ENCODE measurements around the gene CYB5A.

The CYB5A gene

DNA sequence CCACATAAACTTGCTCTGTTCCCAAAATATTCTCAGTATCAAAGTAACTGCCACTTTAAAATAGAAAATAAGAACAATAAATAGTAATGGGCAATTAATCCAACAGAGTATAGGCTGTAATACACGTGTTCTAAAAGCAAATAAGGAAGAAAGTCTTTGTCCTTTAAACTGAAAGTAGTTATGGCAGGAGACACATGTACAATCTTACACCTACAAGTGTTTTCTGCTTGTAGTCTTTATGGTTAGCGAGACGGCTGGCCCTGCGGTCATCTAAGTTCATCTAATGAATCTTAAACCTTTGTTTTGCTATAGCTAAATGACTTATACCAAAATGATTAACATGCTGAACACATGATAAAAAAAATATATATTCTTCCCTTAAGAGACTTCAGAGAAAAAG lies 32.4 kb downstream of the CYB5A start:
- no peaks in the 10 kb centered on the region for H3K9me3 ChIP-seq (ENCODE audit: control insufficient read depth, insufficient read depth, low read depth, low read length)
- H3K4me3 ChIP-seq (ENCODE audit: low read depth, low read length): no peak overlapping the region
- H3K27ac ChIP-seq (ENCODE audit: extremely low read depth, low read depth, low read length): no peak overlapping the region
- POLR2A ChIA-PET: no interaction called here
- CTCF ChIA-PET: interaction anchor here (0.7 kb wide), 1 partner anchor 39 kb away, joined by 3 read pairs; no protein-coding TSS in a partner anchor
- TF ChIP-seq ZNF2 (tag by site-specific recombination; IDR thresholded peaks at IDR 0.05) (no peak), ZNF174 (tag by site-specific recombination; IDR thresholded peaks at IDR 0.05) (no peak), ZNF324 (tag by site-specific recombination; IDR thresholded peaks at IDR 0.05) (no peak), ZNF548 (tag by site-specific recombination; IDR thresholded peaks at IDR 0.05) (no peak), ZNF785 (tag by site-specific recombination; IDR thresholded peaks at IDR 0.05) (no peak), SP2 (tag by site-specific recombination; IDR thresholded peaks at IDR 0.05) (no peak), ZNF501 (tag by site-specific recombination; IDR thresholded peaks at IDR 0.05) (no peak), ZNF132 (tag by site-specific recombination; IDR thresholded peaks at IDR 0.05; ENCODE audit: borderline replicate concordance) (no peak), ZNF184 (tag by site-specific recombination; IDR thresholded peaks at IDR 0.05) (no peak), ZBTB17 (tag by site-specific recombination; IDR thresholded peaks at IDR 0.05) (no peak), ZNF530 (tag by site-specific recombination; IDR thresholded peaks at IDR 0.05; ENCODE audit: low read depth) (no peak), ZNF140 (tag by site-specific recombination; IDR thresholded peaks at IDR 0.05) (no peak), GFI1B (tag by site-specific recombination; IDR thresholded peaks at IDR 0.05) (no peak), KLF7 (tag by site-specific recombination; IDR thresholded peaks at IDR 0.05; ENCODE audit: borderline replicate concordance) (no peak), ZNF596 (tag by site-specific recombination; IDR thresholded peaks at IDR 0.05) (no peak)
- TF ChIP-seq, protein P1, sequence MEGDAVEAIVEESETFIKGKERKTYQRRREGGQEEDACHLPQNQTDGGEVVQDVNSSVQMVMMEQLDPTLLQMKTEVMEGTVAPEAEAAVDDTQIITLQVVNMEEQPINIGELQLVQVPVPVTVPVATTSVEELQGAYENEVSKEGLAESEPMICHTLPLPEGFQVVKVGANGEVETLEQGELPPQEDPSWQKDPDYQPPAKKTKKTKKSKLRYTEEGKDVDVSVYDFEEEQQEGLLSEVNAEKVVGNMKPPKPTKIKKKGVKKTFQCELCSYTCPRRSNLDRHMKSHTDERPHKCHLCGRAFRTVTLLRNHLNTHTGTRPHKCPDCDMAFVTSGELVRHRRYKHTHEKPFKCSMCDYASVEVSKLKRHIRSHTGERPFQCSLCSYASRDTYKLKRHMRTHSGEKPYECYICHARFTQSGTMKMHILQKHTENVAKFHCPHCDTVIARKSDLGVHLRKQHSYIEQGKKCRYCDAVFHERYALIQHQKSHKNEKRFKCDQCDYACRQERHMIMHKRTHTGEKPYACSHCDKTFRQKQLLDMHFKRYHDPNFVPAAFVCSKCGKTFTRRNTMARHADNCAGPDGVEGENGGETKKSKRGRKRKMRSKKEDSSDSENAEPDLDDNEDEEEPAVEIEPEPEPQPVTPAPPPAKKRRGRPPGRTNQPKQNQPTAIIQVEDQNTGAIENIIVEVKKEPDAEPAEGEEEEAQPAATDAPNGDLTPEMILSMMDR (tag by site-specific recombination; IDR thresholded peaks at IDR 0.05): no peak
- TF ChIP-seq, protein P2, sequence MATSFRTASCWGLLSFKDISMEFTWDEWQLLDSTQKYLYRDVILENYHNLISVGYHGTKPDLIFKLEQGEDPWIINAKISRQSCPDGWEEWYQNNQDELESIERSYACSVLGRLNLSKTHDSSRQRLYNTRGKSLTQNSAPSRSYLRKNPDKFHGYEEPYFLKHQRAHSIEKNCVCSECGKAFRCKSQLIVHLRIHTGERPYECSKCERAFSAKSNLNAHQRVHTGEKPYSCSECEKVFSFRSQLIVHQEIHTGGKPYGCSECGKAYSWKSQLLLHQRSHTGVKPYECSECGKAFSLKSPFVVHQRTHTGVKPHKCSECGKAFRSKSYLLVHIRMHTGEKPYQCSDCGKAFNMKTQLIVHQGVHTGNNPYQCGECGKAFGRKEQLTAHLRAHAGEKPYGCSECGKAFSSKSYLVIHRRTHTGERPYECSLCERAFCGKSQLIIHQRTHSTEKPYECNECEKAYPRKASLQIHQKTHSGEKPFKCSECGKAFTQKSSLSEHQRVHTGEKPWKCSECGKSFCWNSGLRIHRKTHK (tag by site-specific recombination; IDR thresholded peaks at IDR 0.05): no peak
- TF ChIP-seq, protein P3, sequence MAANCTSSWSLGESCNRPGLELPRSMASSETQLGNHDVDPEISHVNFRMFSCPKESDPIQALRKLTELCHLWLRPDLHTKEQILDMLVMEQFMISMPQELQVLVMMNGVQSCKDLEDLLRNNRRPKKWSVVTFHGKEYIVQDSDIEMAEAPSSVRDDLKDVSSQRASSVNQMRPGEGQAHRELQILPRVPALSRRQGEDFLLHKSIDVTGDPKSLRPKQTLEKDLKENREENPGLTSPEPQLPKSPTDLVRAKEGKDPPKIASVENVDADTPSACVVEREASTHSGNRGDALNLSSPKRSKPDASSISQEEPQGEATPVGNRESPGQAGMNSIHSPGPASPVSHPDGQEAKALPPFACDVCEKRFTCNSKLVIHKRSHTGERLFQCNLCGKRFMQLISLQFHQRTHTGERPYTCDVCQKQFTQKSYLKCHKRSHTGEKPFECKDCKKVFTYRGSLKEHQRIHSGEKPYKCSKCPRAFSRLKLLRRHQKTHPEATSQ (tag by site-specific recombination; IDR thresholded peaks at IDR 0.05): no peak
- TF ChIP-seq, protein P4, sequence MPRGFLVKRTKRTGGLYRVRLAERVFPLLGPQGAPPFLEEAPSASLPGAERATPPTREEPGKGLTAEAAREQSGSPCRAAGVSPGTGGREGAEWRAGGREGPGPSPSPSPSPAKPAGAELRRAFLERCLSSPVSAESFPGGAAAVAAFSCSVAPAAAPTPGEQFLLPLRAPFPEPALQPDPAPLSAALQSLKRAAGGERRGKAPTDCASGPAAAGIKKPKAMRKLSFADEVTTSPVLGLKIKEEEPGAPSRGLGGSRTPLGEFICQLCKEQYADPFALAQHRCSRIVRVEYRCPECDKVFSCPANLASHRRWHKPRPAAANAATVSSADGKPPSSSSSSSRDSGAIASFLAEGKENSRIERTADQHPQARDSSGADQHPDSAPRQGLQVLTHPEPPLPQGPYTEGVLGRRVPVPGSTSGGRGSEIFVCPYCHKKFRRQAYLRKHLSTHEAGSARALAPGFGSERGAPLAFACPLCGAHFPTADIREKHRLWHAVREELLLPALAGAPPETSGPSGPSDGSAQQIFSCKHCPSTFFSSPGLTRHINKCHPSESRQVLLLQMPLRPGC (tag by site-specific recombination; IDR thresholded peaks at IDR 0.05): no peak
- no peaks in the 10 kb centered on the region for H3K4me1 ChIP-seq (ENCODE audit: control insufficient read depth, insufficient read depth, low read length)
- H3K36me3 ChIP-seq (ENCODE audit: control insufficient read depth in 2 of 2, insufficient read depth in 1 of 2, low read length in 2 of 2): peaks cover 3 to 4% of the 10 kb centered on the region in 2 experiments; a peak in 2 of 3 replicates

DNA sequence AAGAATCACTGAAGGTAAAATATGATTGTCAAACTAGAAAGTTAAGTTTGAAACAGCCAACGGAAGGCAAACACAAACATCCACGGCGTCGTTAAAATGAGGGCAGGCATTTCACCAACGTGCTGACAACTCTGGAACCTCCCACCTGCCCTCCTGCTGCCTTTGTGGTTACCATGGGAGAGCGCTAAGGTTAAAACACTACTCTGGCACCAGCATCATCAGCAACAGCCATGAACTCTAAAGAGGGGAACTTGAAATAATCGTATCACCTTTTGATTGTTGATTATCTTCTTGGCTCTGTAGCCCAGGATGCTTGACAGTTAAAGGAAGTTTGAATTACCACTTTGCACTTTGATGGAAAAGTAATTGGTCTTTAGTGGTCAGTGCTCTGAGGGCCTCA lies 34.7 kb downstream of the CYB5A start:
- ChIA-PET CTCF (no interaction called here), POLR2A (no interaction called here)
- Histone ChIP-seq H3K4me3 (ENCODE audit: low read depth, low read length) (no peak overlapping the region), H3K36me3 (ENCODE audit: control insufficient read depth in 2 of 2, insufficient read depth in 1 of 2, low read length in 2 of 2) (peaks cover 0 to 4% of the 10 kb centered on the region in 2 experiments; a peak in 2 of 3 replicates), H3K27ac (ENCODE audit: extremely low read depth, low read depth, low read length) (no peak overlapping the region), H3K9me3 (ENCODE audit: control insufficient read depth, insufficient read depth, low read depth, low read length) (no peaks in the 10 kb centered on the region), H3K4me1 (ENCODE audit: control insufficient read depth, insufficient read depth, low read length) (no peaks in the 10 kb centered on the region)
- no peak for TF ChIP-seq MYNN (tag by site-specific recombination; IDR thresholded peaks at IDR 0.05; ENCODE audit: borderline replicate concordance)
- no peak for TF ChIP-seq MEIS1 (CRISPR knock-in tag; IDR thresholded peaks at IDR 0.05; ENCODE audit: borderline replicate concordance)
- TF ChIP-seq ZNF302 (tag by site-specific recombination; IDR thresholded peaks at IDR 0.05; ENCODE audit: low read depth): no peak
- TF ChIP-seq ZNF830 (tag by site-specific recombination; IDR thresholded peaks at IDR 0.05; ENCODE audit: low read depth): no peak
- no peak for TF ChIP-seq ZNF391 (tag by site-specific recombination; IDR thresholded peaks at IDR 0.05; ENCODE audit: borderline replicate concordance, low read depth)
- TF ChIP-seq ZNF792 (tag by site-specific recombination; IDR thresholded peaks at IDR 0.05): no peak
- TF ChIP-seq BCL11B (tag by site-specific recombination; IDR thresholded peaks at IDR 0.05; ENCODE audit: low read depth): no peak
- TF ChIP-seq ZNF133 (tag by site-specific recombination; IDR thresholded peaks at IDR 0.05): no peak
- no peak for TF ChIP-seq ZNF629 (tag by site-specific recombination; IDR thresholded peaks at IDR 0.05)
- TF ChIP-seq SP2 (tag by site-specific recombination; IDR thresholded peaks at IDR 0.05): no peak
- TF ChIP-seq ZBTB8A (tag by site-specific recombination; IDR thresholded peaks at IDR 0.05): no peak

Data from HEK293 (cell line).